LNCAP (cell line): Measurements from ENCODE around the gene ZNF444.

Experiments used
- TF ChIP-seq, protein P1 (sequence below): fragments of 450-650 bp; IDR thresholded peaks from 2 replicates; pipeline ENCODE4 v1.5.1; 2017; ENCODE audit warnings: mild to moderate bottlenecking

Gene ZNF444

DNA sequence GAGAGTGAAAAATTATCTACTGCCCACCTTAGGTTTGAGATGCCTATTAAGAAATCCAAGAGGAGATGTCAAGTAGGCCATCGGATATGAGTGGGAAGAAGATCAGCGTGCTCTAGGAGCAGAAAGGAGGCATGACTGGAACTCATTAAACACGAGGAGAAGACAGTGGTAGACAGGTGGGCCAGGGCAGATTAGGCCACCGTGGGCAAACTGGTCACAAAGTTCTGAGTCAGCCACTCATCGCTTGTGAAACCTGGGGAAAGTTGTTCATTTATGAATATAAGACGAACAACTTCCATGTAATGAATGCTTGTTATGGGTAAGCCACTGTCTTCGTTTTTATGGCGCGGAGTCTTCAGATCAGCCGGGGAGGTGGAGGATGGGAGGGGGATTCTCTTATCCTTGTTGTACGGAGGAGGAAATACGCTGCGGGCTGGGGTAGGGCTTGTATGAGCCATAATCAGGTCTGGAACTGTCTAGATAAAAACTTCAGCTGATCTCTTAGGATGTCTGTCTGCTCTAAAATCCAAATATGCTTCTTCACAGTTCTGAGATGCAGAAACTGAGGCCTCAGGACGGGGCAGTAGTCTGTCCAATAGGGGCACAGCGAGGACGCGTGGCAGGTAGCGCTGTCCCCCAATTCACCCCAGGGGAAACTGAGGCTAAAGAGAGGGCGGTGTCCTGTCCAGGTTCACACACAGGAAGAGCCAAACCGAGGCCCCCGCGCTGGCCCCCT lies 1.1 kb upstream of the ZNF444 start:
- TF ChIP-seq, protein P1, sequence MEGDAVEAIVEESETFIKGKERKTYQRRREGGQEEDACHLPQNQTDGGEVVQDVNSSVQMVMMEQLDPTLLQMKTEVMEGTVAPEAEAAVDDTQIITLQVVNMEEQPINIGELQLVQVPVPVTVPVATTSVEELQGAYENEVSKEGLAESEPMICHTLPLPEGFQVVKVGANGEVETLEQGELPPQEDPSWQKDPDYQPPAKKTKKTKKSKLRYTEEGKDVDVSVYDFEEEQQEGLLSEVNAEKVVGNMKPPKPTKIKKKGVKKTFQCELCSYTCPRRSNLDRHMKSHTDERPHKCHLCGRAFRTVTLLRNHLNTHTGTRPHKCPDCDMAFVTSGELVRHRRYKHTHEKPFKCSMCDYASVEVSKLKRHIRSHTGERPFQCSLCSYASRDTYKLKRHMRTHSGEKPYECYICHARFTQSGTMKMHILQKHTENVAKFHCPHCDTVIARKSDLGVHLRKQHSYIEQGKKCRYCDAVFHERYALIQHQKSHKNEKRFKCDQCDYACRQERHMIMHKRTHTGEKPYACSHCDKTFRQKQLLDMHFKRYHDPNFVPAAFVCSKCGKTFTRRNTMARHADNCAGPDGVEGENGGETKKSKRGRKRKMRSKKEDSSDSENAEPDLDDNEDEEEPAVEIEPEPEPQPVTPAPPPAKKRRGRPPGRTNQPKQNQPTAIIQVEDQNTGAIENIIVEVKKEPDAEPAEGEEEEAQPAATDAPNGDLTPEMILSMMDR, result no peak

DNA sequence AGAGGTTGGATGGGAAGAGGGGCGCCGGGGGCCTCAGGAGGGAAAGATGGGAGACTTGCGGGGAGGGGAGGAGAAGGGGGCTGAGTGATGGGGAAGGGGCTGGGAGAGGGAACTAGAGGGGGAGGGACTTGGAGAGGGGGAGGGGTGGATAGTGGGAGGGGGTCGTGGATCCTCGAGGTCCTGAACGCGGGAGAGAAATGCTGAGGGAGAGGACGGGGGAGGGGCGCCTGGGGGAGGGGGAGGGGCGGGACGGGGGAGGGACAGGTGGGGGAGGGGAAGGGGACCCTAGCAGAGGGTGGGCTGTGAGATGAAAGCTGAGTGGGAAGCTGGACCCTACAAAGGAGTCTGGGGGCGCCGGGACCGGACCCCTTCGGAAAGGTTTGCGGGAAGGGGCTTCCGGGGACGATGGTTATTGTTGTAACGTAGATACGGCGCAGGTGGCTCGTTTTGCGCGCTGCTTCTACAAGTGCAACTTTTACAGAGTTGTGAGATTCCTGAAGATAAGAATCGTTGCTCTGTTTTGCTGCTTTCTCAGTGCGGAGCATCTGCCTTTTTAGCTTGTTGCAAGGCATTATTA lies 418 bp downstream of the ZNF444 start:
- TF ChIP-seq, protein P1, result no peak

DNA sequence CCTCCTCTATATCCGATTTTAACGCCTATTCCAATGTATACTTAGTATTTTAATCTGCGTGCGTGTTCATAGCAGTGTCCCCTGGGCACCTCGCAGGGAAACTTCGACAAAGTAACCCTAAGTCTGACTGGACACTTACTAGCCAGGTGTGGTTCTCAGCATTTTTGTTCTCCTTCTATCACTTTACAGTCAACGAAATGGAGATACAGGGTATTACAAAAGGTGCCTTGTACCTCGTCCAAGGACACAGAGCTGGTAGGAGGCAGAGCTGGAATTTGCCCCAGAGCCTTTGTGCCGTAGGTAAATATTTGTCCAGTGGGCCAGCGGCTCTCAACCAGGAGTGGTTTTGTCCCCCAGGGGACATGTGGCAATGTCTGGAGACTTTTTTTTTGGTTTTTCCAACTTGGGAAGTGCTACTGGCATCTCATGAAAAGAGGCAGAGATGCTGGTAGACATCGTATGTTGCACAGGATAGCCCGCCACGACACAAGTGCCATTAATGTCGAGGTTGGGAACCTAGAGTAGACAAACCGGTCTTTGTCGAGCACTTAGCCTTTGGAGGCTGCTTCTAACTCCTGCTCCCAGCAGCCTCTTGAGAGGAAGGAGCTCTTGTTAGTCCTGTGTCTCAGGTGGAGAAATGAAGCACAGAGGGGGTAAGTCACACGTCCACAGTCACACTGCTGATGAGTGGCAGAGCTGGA lies 1.1 kb downstream of the ZNF444 start:
- TF ChIP-seq, protein P1, result no peak

DNA sequence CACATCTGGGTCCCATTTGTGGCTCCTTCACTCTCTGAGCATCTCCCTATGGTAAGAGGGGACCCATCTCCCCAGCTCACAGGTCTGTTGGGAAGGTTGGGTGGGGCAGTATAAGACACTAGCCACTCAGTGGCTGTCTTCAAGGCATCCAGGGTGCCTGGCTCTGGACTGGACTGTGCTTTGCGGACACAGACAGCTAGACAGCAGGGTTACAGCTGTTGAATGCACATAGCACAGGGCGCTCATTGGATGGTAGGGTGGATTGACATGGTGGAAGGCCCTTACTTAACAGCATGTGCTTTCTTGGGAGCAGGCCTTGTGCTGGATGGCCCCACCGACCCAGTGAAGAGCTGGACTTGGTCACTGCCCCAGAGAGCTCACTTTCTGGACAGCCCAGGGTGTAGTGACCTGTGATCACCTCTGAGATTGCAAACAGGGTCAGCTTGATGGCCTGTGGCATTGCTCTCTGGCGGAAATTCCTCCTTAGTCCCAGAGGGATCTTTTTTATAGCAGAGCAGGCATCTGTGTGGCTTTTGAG lies 1.9 kb downstream of the ZNF444 start:
- TF ChIP-seq, protein P1, result no peak

DNA sequence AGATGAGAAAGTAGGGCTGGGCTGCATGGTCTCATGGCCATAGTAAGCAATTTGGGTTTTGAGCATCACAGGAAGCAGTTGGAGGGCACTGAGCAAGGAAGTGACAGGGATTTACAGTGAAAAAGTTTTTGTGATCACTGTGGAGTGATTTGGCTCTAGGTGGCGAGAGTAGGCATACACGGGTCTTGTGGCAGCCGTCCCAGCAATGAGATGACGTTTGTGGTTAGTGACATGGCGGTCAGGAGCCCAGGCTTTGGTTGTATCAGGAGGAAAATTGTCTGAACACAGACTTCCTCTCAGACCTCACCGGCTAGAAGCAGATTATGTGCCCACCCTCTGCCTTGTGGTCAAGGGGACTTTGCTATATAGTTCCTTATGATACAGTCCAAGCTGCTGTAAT lies 3.3 kb downstream of the ZNF444 start:
- TF ChIP-seq, protein P1, result no peak

DNA sequence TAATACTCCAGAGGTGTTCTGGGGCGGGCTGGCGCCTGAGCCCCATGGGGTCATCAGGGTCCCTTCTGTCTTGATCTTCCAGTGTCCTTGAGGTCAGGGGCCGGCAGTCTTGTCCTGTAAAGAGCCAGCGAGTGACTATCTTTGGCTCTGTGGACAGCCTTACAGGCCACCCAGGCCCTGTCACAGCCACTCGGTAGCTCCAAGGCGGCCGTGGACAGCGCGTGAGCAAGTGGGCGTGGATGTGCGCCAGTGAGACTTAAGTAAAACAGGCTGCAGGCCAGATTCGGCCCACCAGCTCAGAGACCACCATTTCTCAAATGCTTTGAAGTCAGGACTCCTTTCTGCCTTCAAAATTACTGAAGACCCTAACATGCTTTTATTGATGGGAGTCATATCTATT lies 3.7 kb downstream of the ZNF444 start:
- TF ChIP-seq, protein P1, result no peak

DNA sequence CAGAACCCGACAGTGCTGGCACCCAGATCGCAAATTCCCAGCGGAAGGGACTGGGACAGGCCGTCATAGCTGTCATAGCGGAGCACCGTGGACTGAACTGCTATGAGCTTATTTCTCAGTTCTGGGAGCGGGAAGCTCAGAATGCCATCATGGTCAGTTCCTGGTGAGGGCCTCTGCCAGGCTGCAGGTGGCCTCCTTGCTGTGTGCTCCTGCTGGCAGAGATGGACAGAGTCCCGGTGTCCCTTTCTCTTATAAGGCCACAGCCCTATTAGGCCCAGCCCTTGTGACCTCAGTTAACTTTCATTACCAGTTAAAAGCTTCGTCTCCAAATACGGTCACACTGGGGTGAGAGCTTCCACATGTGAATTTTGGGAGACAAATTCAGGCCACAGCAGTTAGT lies 4.6 kb downstream of the ZNF444 start:
- TF ChIP-seq, protein P1, result no peak
